Measurements from ENCODE around the gene LSM14B.
"Not testable (repeated sequence)": the region's sequence is repeated elsewhere in the genome, so short reads cannot be mapped to it uniquely, and the experiment has no call there.

Gene LSM14B

DNA sequence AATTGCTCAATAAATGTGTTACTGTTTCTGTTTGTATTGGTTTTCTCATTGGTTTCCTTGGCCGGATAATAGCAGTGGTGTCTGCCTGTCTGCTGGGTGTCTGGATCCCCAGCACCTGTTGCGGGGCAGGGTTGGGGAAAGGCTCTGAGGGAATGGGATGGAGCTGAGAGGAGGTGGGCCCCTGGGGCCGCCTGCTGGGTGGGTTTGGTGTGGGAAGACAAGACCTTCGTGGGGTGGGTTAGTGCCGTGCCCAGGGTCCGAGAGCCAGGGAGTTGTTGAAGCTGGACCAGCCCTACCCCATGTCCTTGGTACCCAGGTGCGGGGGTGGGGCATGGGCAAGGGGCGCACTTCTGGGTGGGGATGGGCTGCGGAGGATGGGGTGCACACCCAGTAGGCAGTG is 25.3 kb downstream of the LSM14B start:
- DNase-seq = no peak

DNA sequence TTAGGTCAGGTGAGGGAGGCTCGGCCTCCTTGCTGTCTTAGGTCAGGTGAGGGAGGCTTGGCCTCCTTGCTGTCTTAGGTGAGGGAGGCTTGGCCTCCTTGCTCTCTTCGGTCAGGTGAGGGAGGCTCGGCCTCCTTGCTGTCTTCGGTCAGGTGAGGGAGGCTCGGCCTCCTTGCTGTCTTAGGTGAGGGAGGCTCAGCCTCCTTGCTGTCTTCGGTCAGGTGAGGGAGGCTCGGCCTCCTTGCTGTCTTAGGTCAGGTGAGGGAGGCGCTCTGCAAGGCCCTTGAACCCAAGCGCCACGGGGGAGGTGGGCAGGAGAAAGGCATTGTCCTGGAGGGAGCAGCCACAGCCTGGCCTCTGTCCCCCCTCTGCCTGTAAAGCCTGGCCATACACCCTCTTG is 26.1 kb downstream of the LSM14B start:
- DNase-seq = not testable (repeated sequence)

DNA sequence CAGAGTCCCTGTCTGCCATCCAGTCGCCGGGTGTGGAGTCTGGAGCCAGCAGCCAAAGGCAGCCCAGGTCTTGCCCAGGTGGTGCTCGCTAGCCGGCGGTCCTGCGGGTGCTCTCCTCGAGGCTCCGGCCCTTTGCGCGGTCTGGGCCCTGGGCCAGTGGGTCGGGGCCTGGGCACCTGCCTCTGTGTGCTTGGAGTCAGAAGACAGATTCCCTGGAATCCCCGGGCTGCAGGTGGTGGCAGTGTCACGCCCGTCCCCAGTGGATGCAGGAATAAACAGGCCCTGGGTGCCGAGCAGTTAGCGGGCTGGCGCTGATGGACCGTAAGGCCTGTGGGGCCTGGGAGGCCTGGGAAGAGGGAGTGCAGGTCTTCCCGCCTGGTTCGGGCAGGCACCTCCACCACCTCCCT is 26.6 kb downstream of the LSM14B start:
- no peak for DNase-seq

DNA sequence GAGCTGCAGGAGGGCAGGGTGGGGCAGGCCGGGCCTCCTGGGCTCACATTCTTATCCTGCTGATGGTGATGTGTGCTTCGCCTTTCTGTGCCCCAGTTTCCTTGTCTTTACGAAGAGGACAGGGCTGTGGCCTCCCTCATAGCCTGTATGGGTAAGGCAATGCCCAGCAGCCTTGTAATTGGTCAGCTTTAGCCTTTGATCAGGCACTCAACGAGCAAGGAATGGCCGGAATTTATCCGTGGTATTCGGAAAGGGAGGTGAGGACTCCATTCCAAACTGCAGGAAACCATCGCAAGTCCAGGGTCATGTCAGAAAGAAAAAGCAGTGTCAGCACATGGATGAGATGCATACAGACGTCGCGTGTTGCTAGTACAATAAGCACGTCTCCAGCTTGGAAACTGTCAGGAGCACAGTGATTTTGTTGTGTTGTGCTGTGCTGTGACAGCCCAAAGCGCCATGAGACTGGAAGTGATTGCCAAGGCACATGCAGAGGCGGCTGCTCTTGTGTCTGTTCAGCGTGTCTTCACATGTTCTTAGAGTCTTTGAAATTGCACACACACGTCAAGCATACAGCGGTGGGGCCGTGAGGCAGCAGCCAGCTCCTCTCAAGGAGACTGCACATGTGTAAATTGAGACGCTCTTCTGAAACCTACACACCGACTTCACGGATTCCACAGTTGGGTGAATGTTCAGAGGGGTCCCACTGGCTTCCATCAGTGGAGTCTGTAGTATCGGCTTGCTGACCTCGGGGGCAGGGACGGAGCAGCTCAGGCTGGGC is 27.4 kb downstream of the LSM14B start:
- DNase-seq = no peak

DNA sequence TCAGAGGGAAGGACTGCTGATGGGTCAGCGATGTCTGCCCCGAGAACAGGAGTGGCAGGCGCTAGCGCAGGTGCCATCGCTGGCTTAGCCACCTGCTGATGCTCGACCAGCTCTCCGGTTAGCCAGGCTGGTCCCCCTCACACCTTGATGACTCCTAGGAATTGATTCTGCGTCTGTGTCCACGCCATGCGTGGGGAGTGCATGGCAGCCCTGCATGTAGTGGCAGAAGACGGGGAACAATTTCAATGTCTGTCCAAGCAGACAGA is 28.0 kb downstream of the LSM14B start:
- DNase-seq = no peak

DNA sequence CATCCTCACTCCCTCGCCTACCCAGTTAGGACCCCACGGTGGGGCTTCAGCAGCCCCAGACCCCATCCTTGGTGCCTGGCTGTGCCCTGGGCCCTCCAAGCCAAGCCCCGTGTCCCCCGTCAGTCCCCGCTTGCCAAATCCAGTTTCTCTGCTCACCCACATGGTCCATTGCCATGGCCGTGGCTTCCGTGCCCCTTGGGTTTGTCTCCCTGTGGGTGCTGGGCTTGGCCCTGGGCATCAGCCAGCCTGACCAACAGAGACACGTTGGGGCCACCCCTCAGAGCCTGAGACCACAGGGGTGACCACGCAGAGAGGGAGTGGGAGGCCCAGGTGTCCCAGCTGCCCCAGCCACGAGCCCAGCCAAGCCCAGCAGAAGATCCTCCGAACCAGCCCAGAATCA is 28.9 kb downstream of the LSM14B start:
- no peak for DNase-seq

DNA sequence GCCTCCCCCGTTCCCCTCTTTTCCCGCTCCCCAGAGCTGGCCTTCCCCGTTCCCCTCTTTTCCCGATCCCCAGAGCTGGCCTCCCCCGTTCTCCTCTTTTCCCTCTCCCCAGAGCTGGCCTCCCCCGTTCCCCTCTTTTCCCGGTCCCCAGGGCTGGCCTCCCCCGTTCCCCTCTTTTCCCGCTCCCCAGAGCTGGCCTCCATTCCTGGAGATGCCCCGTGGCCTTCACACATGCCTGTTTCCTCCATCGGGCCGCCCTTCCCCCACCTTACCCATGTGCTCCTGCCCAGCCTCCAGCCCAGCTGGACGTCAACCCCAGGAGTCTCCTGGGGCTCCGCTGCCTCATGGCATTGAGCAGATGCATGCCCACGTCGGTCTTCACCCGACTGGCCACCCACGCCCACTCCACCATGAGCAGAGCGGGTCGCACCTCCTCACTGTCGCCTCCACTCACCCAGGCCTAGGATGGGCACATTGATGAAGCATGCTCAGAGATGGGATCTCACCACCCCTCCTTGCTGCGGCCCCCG is 29.6 kb downstream of the LSM14B start:
- no peak for DNase-seq

DNA sequence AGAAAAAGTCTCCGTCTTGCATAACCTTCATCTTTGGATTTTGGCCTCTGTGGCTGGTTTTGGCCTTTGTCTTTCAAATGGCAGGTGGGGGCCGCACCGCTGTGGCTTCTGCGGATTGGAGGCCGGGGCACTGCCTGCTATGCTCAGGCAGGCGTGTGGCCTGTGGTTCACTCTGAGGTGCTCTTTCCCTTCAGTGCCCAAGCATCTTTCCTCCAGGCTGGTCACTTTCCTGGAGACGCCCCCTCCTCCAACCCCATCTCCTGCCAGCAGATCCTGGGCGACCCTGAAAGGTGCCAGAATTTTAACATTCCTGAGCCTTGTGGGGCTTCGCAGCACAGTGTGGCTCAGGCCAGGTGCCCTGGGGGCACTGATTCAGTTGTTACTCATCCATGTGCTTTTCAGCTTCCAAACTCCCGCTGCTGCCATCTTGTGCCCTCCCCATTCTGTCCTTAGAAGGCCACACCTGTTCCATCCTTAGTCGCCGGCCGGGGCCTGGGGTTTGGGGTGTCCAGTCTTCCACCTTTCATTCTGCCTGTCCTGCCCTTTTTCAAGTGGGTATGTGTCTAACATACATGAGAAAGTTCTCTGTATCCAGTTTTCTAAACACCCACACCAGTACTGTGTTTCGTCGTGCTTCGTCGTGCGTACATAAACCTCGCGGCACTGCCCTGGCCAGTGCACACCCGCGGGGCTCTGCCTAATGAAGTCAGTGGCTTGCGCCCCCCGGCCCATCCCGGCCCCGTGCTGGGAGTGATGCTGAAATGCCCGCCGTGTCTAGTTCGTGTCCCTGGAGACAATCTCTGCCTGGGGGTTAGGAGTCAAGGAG is 33.4 kb downstream of the LSM14B start:
- DNase-seq = no peak

DNA sequence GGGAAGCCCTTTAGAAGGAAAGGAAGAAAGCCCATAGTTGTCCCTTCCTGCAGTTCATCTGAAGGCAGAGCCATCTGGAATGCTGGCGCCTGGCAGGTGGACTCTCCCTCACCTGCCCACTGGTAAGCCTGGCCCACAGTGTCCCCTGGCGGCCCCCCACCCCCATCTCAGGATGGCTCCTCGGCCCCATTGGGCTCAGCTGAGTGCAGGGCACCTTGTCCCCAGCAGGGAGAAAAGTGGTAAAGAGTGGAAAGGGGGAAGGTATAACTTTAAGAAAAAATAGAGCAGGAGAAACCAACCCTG is 33.9 kb downstream of the LSM14B start:
- DNase-seq = no peak

DNA sequence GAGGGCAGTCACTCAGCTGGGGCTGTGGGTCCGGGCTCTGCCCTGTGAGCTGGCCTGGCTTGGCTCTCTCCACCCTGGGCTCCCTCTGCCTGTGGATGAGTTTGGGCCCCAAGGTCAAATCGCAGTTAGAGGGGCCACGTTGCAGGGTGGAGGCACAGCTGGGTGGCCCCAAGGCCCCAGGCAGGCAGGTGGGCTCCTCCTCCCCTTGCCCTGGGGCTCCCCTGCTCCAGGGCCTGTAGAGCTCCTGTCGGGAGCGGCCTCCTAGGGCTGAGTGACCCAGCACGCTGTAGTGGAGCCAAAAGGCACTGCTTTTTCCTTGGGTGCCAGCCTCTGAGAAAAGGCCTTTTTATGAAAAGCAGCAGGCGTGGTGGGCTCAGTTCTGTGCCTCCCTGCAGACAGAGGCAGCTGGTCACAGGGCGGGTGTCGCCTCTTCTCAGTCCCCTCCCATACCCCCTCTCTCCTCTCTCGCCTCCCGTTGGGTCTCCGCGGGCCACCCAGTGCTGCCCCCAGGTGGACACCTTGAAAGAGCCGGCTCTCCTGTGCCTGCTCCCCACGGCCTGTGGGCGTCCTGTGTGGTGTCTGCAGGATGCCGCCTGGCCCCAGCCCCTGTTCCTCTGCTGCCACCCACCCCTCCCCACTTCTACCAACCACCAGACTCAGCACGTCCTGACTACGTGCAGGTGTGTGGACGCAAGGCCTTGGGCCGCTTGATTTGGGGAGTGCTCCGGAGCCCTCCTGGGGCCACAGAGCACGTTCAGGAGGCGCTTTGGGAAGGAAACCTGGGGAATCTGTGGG is 34.5 kb downstream of the LSM14B start:
- no peak for DNase-seq

DNA sequence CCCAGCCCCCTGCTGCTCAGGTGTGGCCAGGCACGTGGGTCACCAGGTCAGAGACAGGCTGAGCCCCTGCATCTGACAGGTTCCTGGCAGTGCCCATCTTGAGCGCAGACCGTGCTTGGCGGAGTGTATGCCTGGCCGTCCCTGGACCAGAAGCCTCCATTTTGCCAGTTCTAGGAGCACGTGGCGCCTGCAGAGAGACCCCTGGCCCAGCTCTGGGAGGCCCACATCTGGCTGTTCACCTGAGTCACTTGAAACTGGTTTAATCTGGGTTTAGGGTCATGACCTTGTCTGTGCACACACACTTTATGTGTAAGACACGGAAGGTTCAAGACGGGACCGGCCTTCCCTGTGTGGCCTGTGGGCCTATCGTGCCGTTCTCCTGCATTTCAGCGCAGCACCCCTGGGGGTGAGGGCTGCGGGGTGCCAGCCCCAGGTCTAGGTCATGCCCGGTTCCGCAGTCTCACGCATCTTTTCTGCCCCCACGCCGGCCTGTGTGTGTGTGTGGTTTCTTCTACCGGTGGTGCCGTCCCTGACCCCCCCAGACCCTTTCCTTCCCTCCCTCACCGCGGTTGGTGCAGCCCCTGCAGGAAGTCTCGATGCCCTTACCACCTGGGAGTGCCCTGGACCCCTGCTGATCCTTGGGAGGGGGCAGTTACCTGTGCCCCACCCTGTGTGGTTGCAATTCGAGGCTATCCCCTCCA is 35.3 kb downstream of the LSM14B start:
- DNase-seq = no peak

DNA sequence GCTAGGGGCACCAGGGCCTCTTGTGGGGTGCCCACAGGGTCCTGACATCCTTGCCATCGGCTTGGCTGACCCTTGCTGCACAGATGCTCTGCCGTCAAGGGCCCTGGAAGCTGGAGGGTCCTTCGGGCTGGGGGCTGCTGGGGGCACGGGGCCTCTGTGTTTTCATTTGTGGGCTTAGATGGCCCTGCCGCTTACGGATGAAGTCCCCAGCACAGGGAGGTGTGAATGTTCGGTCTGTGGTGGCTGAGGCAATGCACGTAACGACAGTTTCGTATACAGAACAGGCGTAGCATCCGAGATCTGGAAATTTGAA is 35.8 kb downstream of the LSM14B start:
- no peak for DNase-seq

DNA sequence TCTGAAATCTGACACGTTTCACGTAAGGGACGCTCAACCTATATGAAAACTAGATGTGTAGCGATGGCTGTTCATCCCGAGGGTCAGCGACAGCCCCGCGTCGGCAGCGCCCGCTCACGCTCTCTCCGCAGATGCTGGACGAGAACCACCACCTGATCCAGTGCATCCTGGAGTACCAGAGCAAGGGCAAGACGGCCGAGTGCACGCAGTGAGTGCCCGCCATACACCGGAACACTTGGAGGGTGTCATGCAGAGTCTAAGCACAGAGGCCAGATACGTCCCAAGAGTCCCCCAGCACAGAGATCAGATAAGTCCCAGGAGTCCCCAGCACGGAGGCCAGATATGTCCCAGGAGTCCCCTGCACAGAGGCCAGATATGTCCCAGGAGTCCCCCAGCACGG is 36.3 kb downstream of the LSM14B start:
- DNase-seq = no peak

DNA sequence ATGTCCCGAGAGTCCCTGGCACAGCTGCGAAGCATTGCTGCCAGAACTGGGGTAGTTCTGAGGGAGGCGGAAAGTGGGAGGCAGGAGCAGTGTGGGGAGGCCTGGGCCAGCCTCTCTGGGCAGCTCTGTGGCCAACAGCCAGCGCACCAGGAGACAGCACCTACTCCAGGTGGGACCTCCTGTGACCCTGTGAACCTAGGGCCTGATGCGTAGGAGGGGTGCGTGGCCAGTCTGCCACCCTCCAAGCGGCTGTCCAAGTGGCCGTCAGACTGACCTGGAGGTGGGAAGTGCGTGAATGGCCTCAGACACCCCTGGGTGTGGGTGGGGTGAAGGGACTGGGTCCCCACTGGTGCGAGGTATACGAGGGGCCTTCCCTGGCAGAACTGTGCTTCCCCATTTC is 36.8 kb downstream of the LSM14B start:
- DNase-seq = no peak

DNA sequence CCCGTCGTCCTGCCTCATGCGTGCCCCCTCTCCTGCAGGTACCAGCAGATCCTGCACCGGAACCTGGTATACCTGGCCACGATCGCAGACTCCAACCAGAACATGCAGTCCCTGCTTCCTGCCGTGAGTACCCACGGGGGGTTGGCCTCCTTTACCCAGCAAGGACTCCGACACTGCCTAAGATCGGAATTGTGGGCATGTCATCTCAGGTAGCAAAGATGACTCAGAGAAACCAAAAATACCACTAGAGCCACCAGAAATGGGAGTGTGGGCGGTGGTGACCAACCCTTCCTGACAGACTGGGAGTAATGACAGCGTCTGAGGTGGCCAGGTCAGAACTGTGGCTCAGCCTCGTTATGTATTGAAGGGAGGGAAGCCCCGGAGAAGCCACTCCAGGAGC is 37.6 kb downstream of the LSM14B start:
- no peak for DNase-seq

DNA sequence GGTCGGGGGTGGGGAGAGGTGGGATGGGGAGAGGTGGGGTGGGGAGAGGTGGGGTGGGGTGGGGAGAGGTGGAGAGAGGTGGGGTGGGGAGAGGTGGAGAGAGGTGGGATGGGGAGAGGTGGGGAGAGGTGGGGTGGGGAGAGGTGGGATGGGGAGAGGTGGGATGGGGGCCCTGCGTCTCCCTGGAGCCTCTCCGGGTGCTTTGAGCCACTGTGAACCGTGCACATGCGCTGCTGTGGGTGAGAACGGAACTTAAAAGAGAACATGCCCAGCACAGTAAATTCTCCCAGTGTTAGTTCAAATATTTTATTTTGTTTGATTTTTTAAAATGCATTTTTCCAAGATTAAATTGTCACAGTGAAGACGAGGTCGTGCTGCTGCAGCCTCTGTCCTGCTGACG is 38.0 kb downstream of the LSM14B start:
- DNase-seq = no peak

DNA sequence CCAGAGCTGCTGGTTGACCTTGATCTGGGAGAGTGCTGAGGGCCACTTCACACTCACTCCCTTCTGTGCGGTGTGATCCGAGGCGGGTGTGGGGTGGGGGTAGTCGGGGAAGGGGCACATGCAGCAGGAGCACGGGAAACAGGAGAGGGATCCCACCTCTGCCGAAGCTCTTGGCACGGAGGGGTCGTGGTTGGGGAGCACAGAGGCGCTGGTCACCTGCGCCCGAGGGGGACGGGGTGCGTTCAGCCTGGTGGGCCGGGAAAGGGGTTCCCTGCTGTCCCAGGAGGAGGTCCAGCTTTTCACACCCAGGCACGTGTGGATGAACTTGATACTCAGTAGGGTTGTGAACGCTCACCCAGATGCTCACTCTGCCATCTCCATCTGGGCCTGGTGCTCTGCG is 38.6 kb downstream of the LSM14B start:
- no peak for DNase-seq

DNA sequence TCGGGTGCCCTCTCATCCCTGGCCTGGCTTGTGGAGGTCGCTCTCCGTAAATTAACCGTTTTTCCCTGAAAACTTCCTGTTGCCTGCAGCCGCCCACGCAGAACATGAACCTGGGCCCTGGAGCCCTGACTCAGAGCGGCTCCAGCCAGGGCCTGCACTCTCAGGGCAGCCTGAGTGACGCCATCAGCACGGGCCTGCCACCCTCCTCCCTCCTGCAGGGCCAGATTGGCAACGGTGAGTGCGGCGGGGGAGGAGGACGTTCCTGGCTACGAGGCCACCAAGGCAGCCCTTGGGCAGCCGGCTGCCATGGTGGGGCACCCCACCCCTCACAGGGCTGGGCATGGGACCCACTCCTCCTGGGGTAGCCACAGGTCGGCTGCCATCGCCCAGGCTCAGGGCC is 39.1 kb downstream of the LSM14B start:
- DNase-seq = no peak

DNA sequence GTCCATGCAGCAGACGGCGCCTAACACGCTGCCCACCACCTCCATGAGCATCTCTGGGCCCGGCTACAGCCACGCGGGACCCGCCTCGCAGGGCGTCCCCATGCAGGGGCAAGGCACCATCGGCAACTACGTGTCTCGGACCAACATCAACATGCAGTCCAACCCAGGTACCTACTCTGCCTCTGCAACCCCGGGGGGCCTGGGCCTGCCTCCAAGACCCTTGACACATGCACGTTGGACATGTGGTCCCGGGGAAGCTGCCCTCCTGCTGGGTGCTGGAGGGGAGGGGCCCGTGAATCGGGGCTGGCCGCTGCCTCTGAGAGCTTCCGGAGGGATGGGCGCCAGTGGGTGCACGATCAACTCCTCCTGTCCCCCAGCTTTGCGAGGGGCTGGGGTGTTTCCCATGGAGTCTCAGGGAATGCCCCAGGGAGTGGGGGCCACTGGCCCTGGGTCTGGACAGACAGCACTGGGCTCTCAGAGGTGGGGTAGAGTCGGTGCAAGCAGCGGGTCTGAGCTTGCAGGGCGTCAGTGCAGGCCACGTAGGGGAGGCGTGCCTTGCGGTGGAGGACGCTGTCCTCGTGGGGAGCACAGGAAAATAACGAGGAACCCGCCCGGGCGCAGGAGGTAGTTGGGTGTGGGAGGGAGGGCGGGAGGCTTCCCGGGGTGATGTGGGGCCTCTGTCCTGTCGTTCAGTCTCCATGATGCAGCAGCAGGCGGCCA is 40.6 kb downstream of the LSM14B start:
- no peak for DNase-seq

DNA sequence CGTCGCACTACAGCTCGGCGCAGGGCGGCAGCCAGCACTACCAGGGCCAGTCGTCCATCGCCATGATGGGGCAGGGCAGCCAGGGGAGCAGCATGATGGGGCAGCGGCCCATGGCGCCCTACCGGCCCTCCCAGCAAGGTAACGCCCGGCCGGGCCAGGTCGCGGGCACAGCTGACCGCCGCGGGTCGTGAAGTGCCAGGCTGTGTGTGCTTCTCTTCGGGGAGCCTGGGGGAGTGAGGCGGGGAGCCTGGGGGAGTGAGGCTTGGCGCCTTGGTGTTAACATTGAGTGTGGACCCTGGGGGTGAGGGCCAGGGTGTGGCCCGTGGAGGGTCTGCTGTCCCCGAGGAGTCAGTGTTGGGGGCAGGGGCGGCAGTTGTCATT is 41.2 kb downstream of the LSM14B start:
- DNase-seq = no peak

DNA sequence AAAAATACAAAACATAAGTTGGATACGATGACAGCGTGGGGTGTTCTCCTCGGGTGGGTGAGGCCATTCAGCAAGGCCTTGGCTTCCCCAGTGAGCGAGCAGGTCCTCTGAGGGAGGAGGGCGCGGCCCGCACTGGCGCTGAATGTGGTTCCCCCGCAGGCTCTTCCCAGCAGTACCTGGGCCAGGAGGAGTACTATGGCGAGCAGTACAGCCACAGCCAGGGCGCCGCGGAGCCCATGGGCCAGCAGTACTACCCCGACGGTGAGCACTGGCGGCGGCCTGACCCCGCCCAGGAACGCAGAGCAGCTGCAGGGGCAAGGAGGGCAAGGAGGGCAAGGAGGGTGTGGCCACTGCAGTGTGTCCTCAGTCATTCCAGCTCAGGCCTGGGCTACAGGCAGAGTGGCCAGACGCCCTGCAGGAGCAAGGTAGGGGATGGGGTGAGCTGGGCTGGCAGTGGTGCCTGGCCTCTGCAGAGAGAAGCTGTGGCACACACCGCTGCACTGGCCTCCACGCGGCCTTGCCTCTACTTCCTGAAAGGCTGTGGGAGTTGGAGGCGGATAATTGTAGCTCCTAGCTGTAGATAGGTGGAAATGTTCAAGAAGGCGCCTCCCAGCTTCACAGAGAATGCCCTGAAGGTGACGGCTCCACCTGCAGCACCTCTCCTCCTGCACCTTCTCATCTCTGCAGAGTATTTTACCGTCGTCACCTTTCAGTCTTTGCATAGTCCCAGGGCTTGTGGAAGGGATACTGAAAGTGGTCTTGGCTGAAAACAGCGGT is 41.9 kb downstream of the LSM14B start:
- no peak for DNase-seq
